ENCODE measurements around the gene FGFR4.

GRCh38 chr5:177091232-177091631 lies 4.5 kb downstream of the FGFR4 start:
- no peak for TF ChIP-seq CTCF (conservative IDR thresholded peaks at IDR 0.05)
- TF ChIP-seq EZH2 (IDR thresholded peaks at IDR 0.05; ENCODE audit: low read depth): no peak
